H1 (cell line): ENCODE results near the gene IKZF1. TPM values are rescaled to one million over a fixed set of nuclear protein-coding genes. Genes with fewer than 3 reads are reported as not detected.

ENCODE experiments used
- SUZ12 ChIP-seq: fragments of 200-600 bp; sonication (generic); IDR thresholded peaks from 2 replicates; pipeline ENCODE4 v1.6.1; 2012; ENCODE audit warnings: mild to moderate bottlenecking, inconsistent platforms, low read length, moderate library complexity, mixed read lengths
- polyA plus RNA-seq, 7 experiments: library from polyadenylated mRNA; depleted of rRNA in 3 of 7; stranded (reverse) in 5 of 7; unstranded in 2 of 7; fragments of >200 nt in 5 of 7; fragments of 200-250 nt in 2 of 7; gene quantifications; 1 replicate in 5 of 7; 2 replicates in 1 of 7; 4 replicates in 1 of 7; pipeline versions ENCODE4 v1.2.1 to v1.2.3, GENCODE V29; 2011 to 2013; ENCODE audit warnings: missing spikeins in 2 of 7, mixed read lengths in 2 of 7
- total RNA-seq: library from RNA; stranded (reverse); fragmentation: NEBNext Ultra II Directional; extraction: Animal tissue kit (Norgen Biotek cat#: 25700); gene quantifications from 2 replicates; pipeline ENCODE4 v1.2.1, GENCODE V29; 2021

IKZF1 gene
- total and polyA plus RNA-seq, 2 of the 8 experiments (the other 6 are each of a cell fraction or from before 2014, with no cell fraction given) = 0.74 to 1.5 TPM

GRCh38 chr7:50310956-50311355 is 6.4 kb downstream of the IKZF1 start (continued):
- no peak for TF ChIP-seq SUZ12
- TF ChIP-seq, all 59 proteins: peak for 0
